C4-2B (cell line): Measurements from ENCODE around the gene MRI1.

ENCODE experiments used
- CTCF ChIP-seq: fragments of 450-650 bp; conservative IDR thresholded peaks from 2 replicates; pipeline ENCODE4 v1.5.1; 2017; ENCODE audit warnings: mild to moderate bottlenecking
- ZFX ChIP-seq: fragments of 450-650 bp; IDR thresholded peaks from 2 replicates; pipeline ENCODE4 v1.6.1; 2017

- no peak for TF ChIP-seq CTCF
- TF ChIP-seq ZFX, result no peak
These were observed 54.9 kb downstream of the MRI1 start for GRCh38 chr19:13819238-13819637.
